HL-60 (cell line): ENCODE data around the gene ZNF277.

Experiments used
- DNase-seq, 2 experiments: peaks; one replicate each; pipeline ENCODE4 v3.0.0-alpha.2; 2010 to 2020; ENCODE audit warnings: low read depth in 1 of 2, low spot score in 1 of 2
- H3K27ac ChIP-seq: fragments of 250-450 bp; sonication (Bioruptor Pico); replicated peaks from 2 replicates; pipeline ENCODE4 v1.5.1; 2020; ENCODE audit warnings: mild to moderate bottlenecking, moderate library complexity
- H3K27me3 ChIP-seq: fragments of 250-450 bp; sonication (Bioruptor Pico); 2 replicates; pipeline ENCODE4 v1.5.1; 2021; ENCODE audit warnings: mild to moderate bottlenecking, moderate library complexity; ENCODE audit not compliant: insufficient read depth, poor library complexity, severe bottlenecking
- H3K4me3 ChIP-seq: replicated peaks from 2 replicates; pipeline ENCODE4 v1.5.1; 2011; ENCODE audit warnings: mild to moderate bottlenecking, control low read depth, low read length; ENCODE audit not compliant: insufficient read depth
- CTCF ChIP-seq: IDR thresholded peaks from one replicate; pipeline ENCODE4 v1.5.1; 2011; ENCODE audit warnings: low read length, control low read depth, inconsistent platforms; ENCODE audit not compliant: insufficient read depth
- GABPA ChIP-seq: IDR thresholded peaks from 2 replicates; pipeline ENCODE4 v1.6.1; 2012; ENCODE audit warnings: low read depth
- POLR2AphosphoS5 ChIP-seq: IDR thresholded peaks from 2 replicates; pipeline ENCODE4 v1.6.1; 2012; ENCODE audit warnings: low read depth
- SPI1 ChIP-seq: IDR thresholded peaks from 2 replicates; pipeline ENCODE4 v1.6.1; 2012; ENCODE audit warnings: low read depth, mild to moderate bottlenecking, borderline replicate concordance
- TF ChIP-seq, protein P1 (sequence below): IDR thresholded peaks from 2 replicates; pipeline ENCODE4 v1.6.1; 2012; ENCODE audit warnings: low read depth; ENCODE audit not compliant: insufficient replicate concordance

The ZNF277 gene

DNA sequence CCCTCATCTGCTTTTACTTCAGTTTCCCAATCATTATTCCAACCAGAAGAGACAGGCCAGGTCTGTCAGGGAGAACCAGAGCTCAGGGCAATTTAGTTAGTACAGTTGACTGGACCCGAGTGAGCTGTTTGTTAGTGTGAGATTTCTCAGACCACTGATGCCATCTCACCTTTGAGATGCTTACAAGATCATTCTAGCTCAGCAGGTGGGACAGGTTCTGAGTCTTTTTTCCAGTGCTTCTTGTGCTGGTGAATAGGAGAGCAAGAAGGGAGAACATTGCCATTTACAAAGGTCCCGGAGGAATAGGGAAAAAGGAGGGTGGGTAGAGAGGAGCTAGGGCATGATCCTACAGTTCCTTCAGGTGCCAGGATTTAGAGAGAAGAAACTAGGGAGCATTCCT, 131.4 kb downstream of the ZNF277 start:
- DNase-seq, result no peak
- no peak overlapping the region for H3K27ac ChIP-seq
- H3K4me3 ChIP-seq, result no peak overlapping the region
- H3K27me3 ChIP-seq, result no peaks in the 10 kb centered on the region
- no peak for TF ChIP-seq GABPA

DNA sequence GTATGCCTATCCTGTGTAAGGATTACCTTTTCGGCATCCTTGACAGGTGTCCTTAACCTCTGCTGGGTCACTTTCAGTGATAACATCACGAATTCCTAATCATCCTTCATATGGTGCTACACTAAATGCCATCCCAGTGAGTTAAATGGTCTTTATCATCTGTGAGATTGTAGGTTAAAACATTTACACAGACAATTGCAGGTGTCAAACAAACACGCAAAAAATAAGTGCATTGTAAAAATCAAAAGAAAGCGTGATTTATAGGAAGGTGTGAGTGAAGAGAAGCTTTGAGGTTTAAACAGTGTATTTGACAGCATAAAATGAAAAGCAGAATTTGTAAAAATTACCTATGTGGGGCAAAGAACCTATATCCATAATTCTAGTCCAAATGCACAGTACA, 132.3 kb downstream of the ZNF277 start:
- TF ChIP-seq POLR2AphosphoS5 (no peak), CTCF (no peak), SPI1 (no peak), GABPA (no peak)
- TF ChIP-seq, protein P1, sequence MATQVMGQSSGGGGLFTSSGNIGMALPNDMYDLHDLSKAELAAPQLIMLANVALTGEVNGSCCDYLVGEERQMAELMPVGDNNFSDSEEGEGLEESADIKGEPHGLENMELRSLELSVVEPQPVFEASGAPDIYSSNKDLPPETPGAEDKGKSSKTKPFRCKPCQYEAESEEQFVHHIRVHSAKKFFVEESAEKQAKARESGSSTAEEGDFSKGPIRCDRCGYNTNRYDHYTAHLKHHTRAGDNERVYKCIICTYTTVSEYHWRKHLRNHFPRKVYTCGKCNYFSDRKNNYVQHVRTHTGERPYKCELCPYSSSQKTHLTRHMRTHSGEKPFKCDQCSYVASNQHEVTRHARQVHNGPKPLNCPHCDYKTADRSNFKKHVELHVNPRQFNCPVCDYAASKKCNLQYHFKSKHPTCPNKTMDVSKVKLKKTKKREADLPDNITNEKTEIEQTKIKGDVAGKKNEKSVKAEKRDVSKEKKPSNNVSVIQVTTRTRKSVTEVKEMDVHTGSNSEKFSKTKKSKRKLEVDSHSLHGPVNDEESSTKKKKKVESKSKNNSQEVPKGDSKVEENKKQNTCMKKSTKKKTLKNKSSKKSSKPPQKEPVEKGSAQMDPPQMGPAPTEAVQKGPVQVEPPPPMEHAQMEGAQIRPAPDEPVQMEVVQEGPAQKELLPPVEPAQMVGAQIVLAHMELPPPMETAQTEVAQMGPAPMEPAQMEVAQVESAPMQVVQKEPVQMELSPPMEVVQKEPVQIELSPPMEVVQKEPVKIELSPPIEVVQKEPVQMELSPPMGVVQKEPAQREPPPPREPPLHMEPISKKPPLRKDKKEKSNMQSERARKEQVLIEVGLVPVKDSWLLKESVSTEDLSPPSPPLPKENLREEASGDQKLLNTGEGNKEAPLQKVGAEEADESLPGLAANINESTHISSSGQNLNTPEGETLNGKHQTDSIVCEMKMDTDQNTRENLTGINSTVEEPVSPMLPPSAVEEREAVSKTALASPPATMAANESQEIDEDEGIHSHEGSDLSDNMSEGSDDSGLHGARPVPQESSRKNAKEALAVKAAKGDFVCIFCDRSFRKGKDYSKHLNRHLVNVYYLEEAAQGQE, result no peak
- no peak for DNase-seq
- Histone ChIP-seq H3K4me3 (no peak overlapping the region), H3K27ac (no peak overlapping the region), H3K27me3 (no peaks in the 10 kb centered on the region)

GRCh38 chr7:112341464-112341863, 135.0 kb downstream of the ZNF277 start:
- Histone ChIP-seq H3K4me3 (no peak overlapping the region), H3K27ac (no peak overlapping the region), H3K27me3 (no peaks in the 10 kb centered on the region)
- DNase-seq, result no peak
- TF ChIP-seq CTCF (no peak), GABPA (no peak), POLR2AphosphoS5 (no peak), SPI1 (no peak)
- TF ChIP-seq, protein P1, result no peak

DNA sequence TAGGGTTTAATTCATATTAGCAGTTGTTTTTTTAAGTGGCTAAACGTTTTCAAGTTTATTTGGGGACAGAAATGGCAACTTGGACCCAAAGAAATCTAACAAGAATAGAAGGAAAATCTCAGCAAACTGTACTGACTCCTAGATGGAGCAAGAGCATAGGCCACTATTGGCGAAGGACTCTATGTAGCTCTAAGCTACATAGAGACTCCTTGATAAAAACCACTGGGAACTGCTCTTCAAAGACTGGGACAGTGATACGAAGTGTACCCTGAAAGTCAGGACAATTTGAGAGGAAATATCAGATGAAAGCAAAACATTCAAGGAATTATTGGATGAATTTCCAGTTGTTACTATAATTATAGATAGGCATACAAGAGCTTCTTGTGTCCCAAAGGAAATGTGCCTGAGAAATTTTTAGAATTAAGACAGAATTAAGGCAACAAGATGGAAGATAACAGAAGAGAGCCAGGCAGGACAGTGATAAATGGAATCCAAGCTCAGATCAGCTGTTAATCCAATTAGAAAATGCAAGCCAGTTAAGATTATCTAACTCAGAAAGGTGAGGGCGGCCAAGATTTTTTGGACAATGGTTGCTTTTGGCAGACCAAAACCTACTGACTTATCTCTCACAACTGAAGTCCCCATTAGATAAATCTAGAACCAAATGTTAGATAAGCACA, 140.0 kb downstream of the ZNF277 start:
- no peaks in the 10 kb centered on the region for H3K27me3 ChIP-seq
- DNase-seq, result no peak
- no peak overlapping the region for H3K4me3 ChIP-seq
- TF ChIP-seq CTCF, result no peak
- TF ChIP-seq, protein P1, result no peak
- TF ChIP-seq SPI1, result no peak
- TF ChIP-seq GABPA, result no peak
- no peak for TF ChIP-seq POLR2AphosphoS5
- H3K27ac ChIP-seq, result no peak overlapping the region
